Measurements from ENCODE around the gene RGS7.

Gene RGS7

GRCh38 chr1:240835291-240835690 is 521.7 kb downstream of the RGS7 start:
- H4K91ac ChIP-seq (ENCODE audit: low read depth, low read length, poor library complexity): no peak overlapping the region
- H3K23ac ChIP-seq (ENCODE audit: low read depth, low read length, poor library complexity): no peak overlapping the region
- H4K8ac ChIP-seq (ENCODE audit: low read depth, low read length): no peak overlapping the region
- no CpG with 5 or more reads among the region's 9 CpGs for WGBS, 2 donors (ENCODE audit: extremely low coverage in 2 of 2, insufficient read length in 2 of 2, insufficient replicate concordance in 1 of 2)
- no peaks in the 10 kb centered on the region for H3K4me1 ChIP-seq (ENCODE audit: control insufficient read depth in 2 of 2, insufficient read depth in 1 of 2, low read depth in 1 of 2, low read length in 2 of 2)
- H2BK12ac ChIP-seq (ENCODE audit: low read length): no peak overlapping the region
- no peaks in the 10 kb centered on the region for H3K79me1 ChIP-seq (ENCODE audit: low read depth, low read length)
- H3K27me3 ChIP-seq (ENCODE audit: control insufficient read depth in 3 of 3, insufficient read depth in 3 of 3, low read depth in 1 of 3, low read length in 3 of 3): no peaks in the 10 kb centered on the region
- no peak overlapping the region for H3K9ac ChIP-seq (ENCODE audit: low read depth, low read length, poor library complexity)
- H2BK5ac ChIP-seq (ENCODE audit: low read length): no peak overlapping the region
- H3K27ac ChIP-seq (replicated peaks; ENCODE audit: low read length): no peak overlapping the region
- no peak overlapping the region for H3K4me3 ChIP-seq (ENCODE audit: low read length in 2 of 2)
- no peak for DNase-seq (ENCODE audit: low spot score)
- H3K4ac ChIP-seq (ENCODE audit: low read length): no peak overlapping the region
- no peak overlapping the region for H3K14ac ChIP-seq (ENCODE audit: low read length)
- no peak overlapping the region for H2BK15ac ChIP-seq (ENCODE audit: low read length)
- H2BK120ac ChIP-seq (ENCODE audit: low read depth, low read length): no peak overlapping the region
- no peak overlapping the region for H3K18ac ChIP-seq (ENCODE audit: low read length)
- no peak overlapping the region for H2AFZ ChIP-seq (ENCODE audit: low read length)
- H2AK5ac ChIP-seq (ENCODE audit: low read depth, low read length): no peak overlapping the region
- H3K9me3 ChIP-seq (replicated peaks in 1 of 2; ENCODE audit: control insufficient read depth in 2 of 2, insufficient read depth in 1 of 2, low read depth in 1 of 2, low read length in 2 of 2): no peaks in the 10 kb centered on the region
- no peaks in the 10 kb centered on the region for H3K36me3 ChIP-seq (replicated peaks in 1 of 2; ENCODE audit: control insufficient read depth in 2 of 2, insufficient read depth in 2 of 2, low read length in 2 of 2)
- H3K4me2 ChIP-seq (ENCODE audit: insufficient read depth, low read length, poor library complexity, severe bottlenecking): no peak overlapping the region

DNA sequence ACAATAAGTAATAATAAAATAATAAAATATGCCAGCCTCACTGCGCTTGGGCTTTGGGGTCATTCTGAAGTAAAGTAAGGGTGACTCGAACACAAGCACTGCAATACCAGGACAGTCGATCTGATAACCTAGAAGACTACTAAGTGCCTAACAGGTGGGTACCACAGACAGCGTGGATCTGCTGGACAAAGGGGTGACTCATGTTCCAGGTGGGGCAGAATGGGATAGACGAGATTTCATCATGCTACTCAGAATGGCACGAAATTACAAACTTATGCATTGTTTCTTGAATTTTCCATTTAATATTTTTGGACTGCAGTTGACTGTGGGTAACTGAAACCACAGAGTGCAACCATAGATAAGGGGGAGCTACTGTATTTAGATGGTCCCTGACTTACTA is 523.9 kb downstream of the RGS7 start:
- H3K36me3 ChIP-seq (replicated peaks in 1 of 2; ENCODE audit: control insufficient read depth in 2 of 2, insufficient read depth in 2 of 2, low read length in 2 of 2): no peaks in the 10 kb centered on the region
- H2BK15ac ChIP-seq (ENCODE audit: low read length): no peak overlapping the region
- no peak overlapping the region for H2AK5ac ChIP-seq (ENCODE audit: low read depth, low read length)
- no peak overlapping the region for H3K27ac ChIP-seq (replicated peaks; ENCODE audit: low read length)
- no peak overlapping the region for H3K14ac ChIP-seq (ENCODE audit: low read length)
- H4K8ac ChIP-seq (ENCODE audit: low read depth, low read length): no peak overlapping the region
- H2BK120ac ChIP-seq (ENCODE audit: low read depth, low read length): no peak overlapping the region
- H3K4me2 ChIP-seq (ENCODE audit: insufficient read depth, low read length, poor library complexity, severe bottlenecking): no peak overlapping the region
- no peak overlapping the region for H2BK5ac ChIP-seq (ENCODE audit: low read length)
- no peak overlapping the region for H3K9ac ChIP-seq (ENCODE audit: low read depth, low read length, poor library complexity)
- no peak overlapping the region for H4K91ac ChIP-seq (ENCODE audit: low read depth, low read length, poor library complexity)
- H3K9me3 ChIP-seq (replicated peaks in 1 of 2; ENCODE audit: control insufficient read depth in 2 of 2, insufficient read depth in 1 of 2, low read depth in 1 of 2, low read length in 2 of 2): no peaks in the 10 kb centered on the region
- H3K4me1 ChIP-seq (ENCODE audit: control insufficient read depth in 2 of 2, insufficient read depth in 1 of 2, low read depth in 1 of 2, low read length in 2 of 2): no peaks in the 10 kb centered on the region
- no peak overlapping the region for H2BK12ac ChIP-seq (ENCODE audit: low read length)
- no peaks in the 10 kb centered on the region for H3K79me1 ChIP-seq (ENCODE audit: low read depth, low read length)
- no peak overlapping the region for H3K4me3 ChIP-seq (ENCODE audit: low read length in 2 of 2)
- H3K27me3 ChIP-seq (ENCODE audit: control insufficient read depth in 3 of 3, insufficient read depth in 3 of 3, low read depth in 1 of 3, low read length in 3 of 3): no peaks in the 10 kb centered on the region
- H3K18ac ChIP-seq (ENCODE audit: low read length): no peak overlapping the region
- H3K23ac ChIP-seq (ENCODE audit: low read depth, low read length, poor library complexity): no peak overlapping the region
- H2AFZ ChIP-seq (ENCODE audit: low read length): no peak overlapping the region
- DNase-seq (ENCODE audit: low spot score): no peak
- no CpG with 5 or more reads among the region's 6 CpGs for WGBS, 2 donors (ENCODE audit: extremely low coverage in 2 of 2, insufficient read length in 2 of 2, insufficient replicate concordance in 1 of 2)
- no peak overlapping the region for H3K4ac ChIP-seq (ENCODE audit: low read length)

GRCh38 chr1:240831922-240832321 is 525.1 kb downstream of the RGS7 start:
- H2AFZ ChIP-seq (ENCODE audit: low read length): no peak overlapping the region
- H3K18ac ChIP-seq (ENCODE audit: low read length): no peak overlapping the region
- H3K4me3 ChIP-seq (ENCODE audit: low read length in 2 of 2): no peak overlapping the region
- no peak overlapping the region for H2BK15ac ChIP-seq (ENCODE audit: low read length)
- H3K36me3 ChIP-seq (replicated peaks in 1 of 2; ENCODE audit: control insufficient read depth in 2 of 2, insufficient read depth in 2 of 2, low read length in 2 of 2): no peaks in the 10 kb centered on the region
- H3K27me3 ChIP-seq (ENCODE audit: control insufficient read depth in 3 of 3, insufficient read depth in 3 of 3, low read depth in 1 of 3, low read length in 3 of 3): no peaks in the 10 kb centered on the region
- no peak overlapping the region for H3K14ac ChIP-seq (ENCODE audit: low read length)
- no peak overlapping the region for H3K4ac ChIP-seq (ENCODE audit: low read length)
- H4K91ac ChIP-seq (ENCODE audit: low read depth, low read length, poor library complexity): no peak overlapping the region
- H3K79me1 ChIP-seq (ENCODE audit: low read depth, low read length): no peaks in the 10 kb centered on the region
- WGBS, 2 donors (ENCODE audit: extremely low coverage in 2 of 2, insufficient read length in 2 of 2, insufficient replicate concordance in 1 of 2): no CpG with 5 or more reads among the region's 3 CpGs
- no peak for DNase-seq (ENCODE audit: low spot score)
- H3K4me2 ChIP-seq (ENCODE audit: insufficient read depth, low read length, poor library complexity, severe bottlenecking): no peak overlapping the region
- no peak overlapping the region for H3K9ac ChIP-seq (ENCODE audit: low read depth, low read length, poor library complexity)
- H3K27ac ChIP-seq (replicated peaks; ENCODE audit: low read length): no peak overlapping the region
- H3K23ac ChIP-seq (ENCODE audit: low read depth, low read length, poor library complexity): no peak overlapping the region
- no peak overlapping the region for H4K8ac ChIP-seq (ENCODE audit: low read depth, low read length)
- no peak overlapping the region for H2BK12ac ChIP-seq (ENCODE audit: low read length)
- H2BK5ac ChIP-seq (ENCODE audit: low read length): no peak overlapping the region
- H3K4me1 ChIP-seq (ENCODE audit: control insufficient read depth in 2 of 2, insufficient read depth in 1 of 2, low read depth in 1 of 2, low read length in 2 of 2): no peaks in the 10 kb centered on the region
- H2AK5ac ChIP-seq (ENCODE audit: low read depth, low read length): no peak overlapping the region
- no peak overlapping the region for H2BK120ac ChIP-seq (ENCODE audit: low read depth, low read length)
- no peaks in the 10 kb centered on the region for H3K9me3 ChIP-seq (replicated peaks in 1 of 2; ENCODE audit: control insufficient read depth in 2 of 2, insufficient read depth in 1 of 2, low read depth in 1 of 2, low read length in 2 of 2)

DNA sequence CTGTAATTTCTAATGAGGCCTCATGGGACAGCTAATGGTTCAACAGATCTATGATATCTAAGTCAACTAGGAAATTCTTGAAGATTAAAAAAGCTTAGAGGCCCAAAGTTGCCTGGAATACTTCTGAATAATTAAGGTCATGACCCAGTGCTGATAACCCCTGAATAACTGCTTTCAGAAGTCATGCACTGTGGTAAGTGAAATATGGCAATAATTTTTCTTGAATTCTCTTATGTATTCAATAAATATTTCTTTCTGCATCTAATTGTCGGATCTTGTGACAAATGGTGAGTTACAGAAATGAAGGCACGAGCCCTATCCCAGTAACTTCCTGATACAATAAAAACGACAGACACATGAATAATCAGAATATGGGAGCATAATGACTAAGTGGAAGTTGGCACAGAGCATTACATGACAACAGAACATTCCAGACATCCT is 525.8 kb downstream of the RGS7 start:
- Histone ChIP-seq H3K4me1 (ENCODE audit: control insufficient read depth in 2 of 2, insufficient read depth in 1 of 2, low read depth in 1 of 2, low read length in 2 of 2) (no peaks in the 10 kb centered on the region), H2AK5ac (ENCODE audit: low read depth, low read length) (no peak overlapping the region), H2BK5ac (ENCODE audit: low read length) (no peak overlapping the region), H3K14ac (ENCODE audit: low read length) (no peak overlapping the region), H3K36me3 (replicated peaks in 1 of 2; ENCODE audit: control insufficient read depth in 2 of 2, insufficient read depth in 2 of 2, low read length in 2 of 2) (no peaks in the 10 kb centered on the region), H3K9me3 (replicated peaks in 1 of 2; ENCODE audit: control insufficient read depth in 2 of 2, insufficient read depth in 1 of 2, low read depth in 1 of 2, low read length in 2 of 2) (no peaks in the 10 kb centered on the region), H2BK120ac (ENCODE audit: low read depth, low read length) (no peak overlapping the region), H4K91ac (ENCODE audit: low read depth, low read length, poor library complexity) (no peak overlapping the region), H2AFZ (ENCODE audit: low read length) (no peak overlapping the region), H4K8ac (ENCODE audit: low read depth, low read length) (no peak overlapping the region), H3K27ac (replicated peaks; ENCODE audit: low read length) (no peak overlapping the region), H2BK15ac (ENCODE audit: low read length) (no peak overlapping the region), H3K23ac (ENCODE audit: low read depth, low read length, poor library complexity) (no peak overlapping the region), H3K4ac (ENCODE audit: low read length) (no peak overlapping the region), H3K27me3 (ENCODE audit: control insufficient read depth in 3 of 3, insufficient read depth in 3 of 3, low read depth in 1 of 3, low read length in 3 of 3) (no peaks in the 10 kb centered on the region), H3K9ac (ENCODE audit: low read depth, low read length, poor library complexity) (no peak overlapping the region), H3K4me2 (ENCODE audit: insufficient read depth, low read length, poor library complexity, severe bottlenecking) (no peak overlapping the region), H2BK12ac (ENCODE audit: low read length) (no peak overlapping the region), H3K18ac (ENCODE audit: low read length) (no peak overlapping the region), H3K4me3 (ENCODE audit: low read length in 2 of 2) (no peak overlapping the region), H3K79me1 (ENCODE audit: low read depth, low read length) (no peaks in the 10 kb centered on the region)
- WGBS, 2 donors (ENCODE audit: extremely low coverage in 2 of 2, insufficient read length in 2 of 2, insufficient replicate concordance in 1 of 2): no CpG with 5 or more reads among the region's 3 CpGs
- no peak for DNase-seq (ENCODE audit: low spot score)
